ENCODE results near the gene UVRAG. TPM values are rescaled to one million over a fixed set of nuclear protein-coding genes. Genes with fewer than 3 reads are reported as not detected.

UVRAG gene
- total and polyA plus RNA-seq, 2 of the 13 experiments (the other 11 are each of a cell fraction or from before 2014, with no cell fraction given), result 9.7 to 17.3 TPM

- TF ChIP-seq POLR2G (IDR thresholded peaks at IDR 0.05; ENCODE audit: low read depth, low read length) (no peak; the same call in 1 of the 2 replicates), SMC3 (IDR thresholded peaks at IDR 0.05; ENCODE audit: low read length) (no peak), ZNF512B (CRISPR knock-in tag; IDR thresholded peaks at IDR 0.05; ENCODE audit: borderline replicate concordance) (no peak), ZNF512 (CRISPR knock-in tag; IDR thresholded peaks at IDR 0.05) (no peak), ZNF33B (CRISPR knock-in tag; IDR thresholded peaks at IDR 0.05) (no peak), ZFP1 (CRISPR knock-in tag; IDR thresholded peaks at IDR 0.05) (no peak), MXD3 (CRISPR knock-in tag; IDR thresholded peaks at IDR 0.05) (no peak), TRIM22 (IDR thresholded peaks at IDR 0.05) (no peak), HBP1 (CRISPR knock-in tag; IDR thresholded peaks at IDR 0.05; ENCODE audit: low read depth) (no peak), CENPBD1 (CRISPR knock-in tag; IDR thresholded peaks at IDR 0.05; ENCODE audit: borderline replicate concordance, low read depth) (no peak), CREBL2 (CRISPR knock-in tag; IDR thresholded peaks at IDR 0.05; ENCODE audit: borderline replicate concordance) (no peak), ZNF652 (CRISPR knock-in tag; IDR thresholded peaks at IDR 0.05; ENCODE audit: borderline replicate concordance, low read depth) (no peak), ZNF414 (CRISPR knock-in tag; IDR thresholded peaks at IDR 0.05) (no peak), ZNF740 (CRISPR knock-in tag; IDR thresholded peaks at IDR 0.05) (no peak), MLXIP (CRISPR knock-in tag; IDR thresholded peaks at IDR 0.05; ENCODE audit: borderline replicate concordance) (no peak)
Measured at GRCh38 chr11:75795276-75796090, 19.5 kb upstream of the UVRAG start (continued).

Data from HepG2 (cell line).